Measurements from ENCODE around the gene MAG. TPM values are rescaled to one million over a fixed set of nuclear protein-coding genes. Genes with fewer than 3 reads are reported as not detected.

The MAG gene
- total RNA-seq, 1 donor from 2014 or later = not detected

- no peak for TF ChIP-seq CTCF (IDR thresholded peaks at IDR 0.05)
- intact Hi-C loops (cut with DNase I) = no loop called here
- peak overlapping the region; percentile 95 for H3K27ac ChIP-seq
- H3K9me3 ChIP-seq = peaks cover 3% of the 10 kb centered on the region
- H3K4me3 ChIP-seq = peak overlapping the region; percentile 71
- peaks cover 24% of the 10 kb centered on the region for H3K27me3 ChIP-seq (ENCODE audit: low read depth)
- peaks cover 45% of the 10 kb centered on the region for H3K4me1 ChIP-seq
- peaks cover 24% of the 10 kb centered on the region for H3K36me3 ChIP-seq
- DNase-seq (no peak), ATAC-seq (peak in 1 of 2 donors; percentile 1)
Measured at GRCh38 chr19:35249146-35249847, 42.7 kb upstream of the MAG start.

- DNase-seq (no peak), ATAC-seq (no peak)
- intact Hi-C loops (cut with DNase I) = no loop called here
- peaks cover 24% of the 10 kb centered on the region for H3K27me3 ChIP-seq (ENCODE audit: low read depth)
- TF ChIP-seq CTCF (IDR thresholded peaks at IDR 0.05) = no peak
- peaks cover 51% of the 10 kb centered on the region for H3K4me1 ChIP-seq
- peak overlapping the region; percentile 95 for H3K27ac ChIP-seq
- peaks cover 32% of the 10 kb centered on the region for H3K36me3 ChIP-seq
- no peaks in the 10 kb centered on the region for H3K9me3 ChIP-seq
- peak overlapping the region; percentile 71 for H3K4me3 ChIP-seq
Measured at GRCh38 chr19:35249848-35250711, 41.9 kb upstream of the MAG start.

GRCh38 chr19:35251456-35251855, 40.5 kb upstream of the MAG start:
- intact Hi-C loops (cut with DNase I) = no loop called here
- H3K4me1 ChIP-seq = peaks cover 55% of the 10 kb centered on the region
- no peak for TF ChIP-seq CTCF (IDR thresholded peaks at IDR 0.05)
- H3K9me3 ChIP-seq = no peaks in the 10 kb centered on the region
- H3K36me3 ChIP-seq = peaks cover 37% of the 10 kb centered on the region
- no peak overlapping the region for H3K4me3 ChIP-seq
- no peak overlapping the region for H3K27ac ChIP-seq
- no peak for DNase-seq
- no peak for ATAC-seq
- H3K27me3 ChIP-seq (ENCODE audit: low read depth) = peaks cover 24% of the 10 kb centered on the region

- Histone ChIP-seq H3K36me3 (peaks cover 37% of the 10 kb centered on the region), H3K4me1 (peaks cover 40% of the 10 kb centered on the region), H3K9me3 (no peaks in the 10 kb centered on the region), H3K27ac (peak overlapping the region; percentile 62), H3K27me3 (ENCODE audit: low read depth) (peaks cover 16% of the 10 kb centered on the region), H3K4me3 (no peak overlapping the region)
- ATAC-seq (no peak), DNase-seq (no peak)
- intact Hi-C loops (cut with DNase I) = no loop called here
- no peak for TF ChIP-seq CTCF (IDR thresholded peaks at IDR 0.05)
Measured at GRCh38 chr19:35253316-35254286, 38.4 kb upstream of the MAG start.
